BJ (cell line): ENCODE measurements around the gene MARCHF9. TPM values are rescaled to one million over a fixed set of nuclear protein-coding genes. Genes with fewer than 3 reads are reported as not detected.
A peak's percentile ranks its signal among the peaks of the same experiment; 100 is the strongest.

Experiments
- CTCF ChIA-PET: fragments of 350-600 bp; formaldehyde crosslinking; extraction: SDS; loops from one replicate; lab custom pipeline; 2021; ENCODE audit warnings: antibody characterized with exemption, inconsistent platforms; lab: Yijun Ruan, JAX
- POLR2A ChIA-PET: fragments of 300-600 bp; sonication (Branson Sonifier 250); formaldehyde crosslinking; extraction: SDS; loops from one replicate; lab custom pipeline; 2021; ENCODE audit warnings: antibody characterized with exemption; lab: Charles Lee
- DNase-seq: peaks from one replicate; pipeline ENCODE4 v3.0.0-alpha.2; 2011; ENCODE audit warnings: low read depth
- H3K27me3 ChIP-seq: 2 replicates; pipeline ENCODE4 v1.6.0; 2011; ENCODE audit warnings: low read length; ENCODE audit not compliant: control insufficient read depth, insufficient read depth
- H3K36me3 ChIP-seq: 2 replicates; pipeline ENCODE4 v1.5.1; 2011; ENCODE audit warnings: low read length; ENCODE audit not compliant: control insufficient read depth, insufficient read depth
- H3K4me3 ChIP-seq: 2 replicates; pipeline ENCODE4 v1.5.1; 2011; ENCODE audit warnings: low read depth, mild to moderate bottlenecking, control low read depth, low read length
- polyA minus RNA-seq: library from RNA; depleted of rRNA, polyadenylated mRNA; stranded (reverse); fragments of >200 nt; gene quantifications from 2 replicates; pipeline ENCODE4 v1.2.3, GENCODE V29; 2011; rRNA and poly(A)+ RNA removed
- polyA plus RNA-seq: library from polyadenylated mRNA; depleted of rRNA; stranded (reverse); fragments of >200 nt; gene quantifications from 2 replicates; pipeline ENCODE4 v1.2.3, GENCODE V29; 2011; rRNA removed
- TF ChIP-seq, protein P1 (sequence below): IDR thresholded peaks from 2 replicates; pipeline ENCODE4 v1.5.1; 2011; ENCODE audit warnings: low read depth, mild to moderate bottlenecking, control low read depth, inconsistent platforms, low read length, moderate library complexity; ENCODE audit not compliant: insufficient read depth

Gene MARCHF9, protein sequence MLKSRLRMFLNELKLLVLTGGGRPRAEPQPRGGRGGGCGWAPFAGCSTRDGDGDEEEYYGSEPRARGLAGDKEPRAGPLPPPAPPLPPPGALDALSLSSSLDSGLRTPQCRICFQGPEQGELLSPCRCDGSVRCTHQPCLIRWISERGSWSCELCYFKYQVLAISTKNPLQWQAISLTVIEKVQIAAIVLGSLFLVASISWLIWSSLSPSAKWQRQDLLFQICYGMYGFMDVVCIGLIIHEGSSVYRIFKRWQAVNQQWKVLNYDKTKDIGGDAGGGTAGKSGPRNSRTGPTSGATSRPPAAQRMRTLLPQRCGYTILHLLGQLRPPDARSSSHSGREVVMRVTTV
- polyA plus RNA-seq, result 3.1 and 6.2 TPM in 2 replicates
- 3.0 and 5.1 TPM in 2 replicates for polyA minus RNA-seq

DNA sequence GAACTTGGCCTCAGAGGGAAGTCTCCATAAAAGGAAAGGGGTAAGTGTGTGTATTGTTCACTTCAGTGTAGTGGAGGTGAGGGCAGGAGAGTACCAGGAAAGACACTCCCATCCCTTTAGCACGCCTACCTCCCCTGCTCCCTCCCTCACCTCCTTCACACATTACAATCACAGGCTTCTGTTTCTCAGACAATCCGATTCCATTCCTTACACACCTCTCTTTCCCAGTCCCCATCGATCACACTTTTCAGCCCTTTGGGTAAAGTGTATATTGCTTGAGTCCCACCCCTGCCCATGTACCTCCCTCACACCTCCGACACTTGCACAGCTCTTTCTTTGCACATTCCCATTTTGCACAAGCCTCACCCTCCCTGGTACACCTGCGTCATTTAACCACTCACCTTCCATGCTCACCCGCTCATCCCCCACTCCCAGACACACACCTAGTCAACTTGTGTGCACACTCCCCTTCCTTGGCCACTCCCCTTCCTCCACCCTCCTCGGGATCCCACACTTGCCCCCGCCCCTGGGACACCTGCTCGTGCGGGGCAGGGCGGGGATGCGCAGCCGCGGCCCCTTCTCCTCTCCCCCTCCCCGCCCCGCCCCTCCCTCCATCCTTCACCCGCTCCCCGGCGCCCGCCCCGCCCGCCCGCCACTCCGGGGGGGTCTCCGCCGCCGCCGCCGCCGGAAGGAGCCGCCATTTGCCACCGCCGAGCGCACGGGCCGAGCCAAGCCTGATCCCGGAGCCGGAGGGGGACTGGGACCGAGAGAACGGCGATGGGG, at the start of gene MARCHF9:
MARCHF9 (plus strand) TSS at position 693 of the 783 bp plus-strand sequence. CDS start 426 bp downstream, outside the sequence.
- POLR2A ChIA-PET, result no interaction called here
- DNase-seq, result no peak

DNA sequence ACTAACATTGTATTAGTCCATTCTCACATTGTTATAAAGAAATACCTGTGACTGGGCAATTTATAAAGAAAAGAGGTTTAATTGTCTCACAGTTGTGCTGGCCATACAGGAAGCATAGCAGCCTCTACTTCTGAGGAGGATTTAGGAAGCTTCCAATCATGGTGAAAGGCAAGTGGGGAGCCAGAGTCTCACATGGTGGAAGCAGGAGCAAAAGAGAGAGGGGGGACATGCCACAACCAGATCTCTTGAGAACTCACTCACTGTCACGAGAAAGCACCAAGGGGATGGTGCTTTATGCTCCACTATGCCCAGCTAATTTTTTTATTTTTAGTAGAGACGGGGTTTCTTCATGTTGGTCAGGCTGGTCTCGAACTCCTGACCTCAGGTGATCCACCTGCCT, 47.7 kb upstream of the MARCHF9 start:
- DNase-seq, result no peak
- TF ChIP-seq, protein P1, sequence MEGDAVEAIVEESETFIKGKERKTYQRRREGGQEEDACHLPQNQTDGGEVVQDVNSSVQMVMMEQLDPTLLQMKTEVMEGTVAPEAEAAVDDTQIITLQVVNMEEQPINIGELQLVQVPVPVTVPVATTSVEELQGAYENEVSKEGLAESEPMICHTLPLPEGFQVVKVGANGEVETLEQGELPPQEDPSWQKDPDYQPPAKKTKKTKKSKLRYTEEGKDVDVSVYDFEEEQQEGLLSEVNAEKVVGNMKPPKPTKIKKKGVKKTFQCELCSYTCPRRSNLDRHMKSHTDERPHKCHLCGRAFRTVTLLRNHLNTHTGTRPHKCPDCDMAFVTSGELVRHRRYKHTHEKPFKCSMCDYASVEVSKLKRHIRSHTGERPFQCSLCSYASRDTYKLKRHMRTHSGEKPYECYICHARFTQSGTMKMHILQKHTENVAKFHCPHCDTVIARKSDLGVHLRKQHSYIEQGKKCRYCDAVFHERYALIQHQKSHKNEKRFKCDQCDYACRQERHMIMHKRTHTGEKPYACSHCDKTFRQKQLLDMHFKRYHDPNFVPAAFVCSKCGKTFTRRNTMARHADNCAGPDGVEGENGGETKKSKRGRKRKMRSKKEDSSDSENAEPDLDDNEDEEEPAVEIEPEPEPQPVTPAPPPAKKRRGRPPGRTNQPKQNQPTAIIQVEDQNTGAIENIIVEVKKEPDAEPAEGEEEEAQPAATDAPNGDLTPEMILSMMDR, result no peak
- Histone ChIP-seq H3K36me3 (peaks cover 1% of the 10 kb centered on the region; the same call in 1 of the 2 replicates), H3K4me3 (no peak overlapping the region), H3K27me3 (no peaks in the 10 kb centered on the region)
- CTCF ChIA-PET, result interaction anchor here (0.7 to 1.6 kb wide), 3 partner anchors 14 to 48 kb away, joined by 3 to 7 read pairs (median 6); partner anchors contain the start of genes MARCHF9 and OS9
- POLR2A ChIA-PET, result no interaction called here

More for the DNA sequence above, at the start of gene MARCHF9:
- H3K27me3 ChIP-seq, result peaks cover 6% of the 10 kb centered on the region
- CTCF ChIA-PET, result interaction anchor here (0.5 to 0.6 kb wide), 2 partner anchors 28 to 48 kb away, joined by 3 read pairs; no protein-coding TSS in a partner anchor
- peak within 1 kb of the TSS; percentile 52 for H3K4me3 ChIP-seq
- TF ChIP-seq, protein P1, result no peak
- no peaks in the 10 kb centered on the region; the same call in 1 of the 2 replicates for H3K36me3 ChIP-seq

DNA sequence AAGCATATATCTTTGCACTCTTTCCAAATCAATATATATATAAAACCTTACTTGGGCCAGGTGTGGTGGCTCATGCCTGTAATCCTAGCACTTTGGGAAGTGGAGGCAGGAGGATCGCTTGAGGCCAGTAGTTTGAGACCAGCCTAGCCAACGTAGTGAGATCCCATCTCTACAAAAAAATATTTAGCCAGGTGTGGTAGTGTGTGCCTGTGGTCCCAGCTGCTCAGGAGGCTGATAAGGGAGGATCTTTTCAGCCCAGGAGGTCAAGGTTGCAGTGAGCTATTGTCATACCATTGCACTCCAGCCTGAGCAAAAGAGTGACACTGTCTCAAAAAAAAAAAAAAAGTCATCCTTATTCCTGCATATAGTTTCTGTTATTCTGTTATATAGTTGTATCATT, 46.6 kb upstream of the MARCHF9 start:
- POLR2A ChIA-PET, result no interaction called here
- Histone ChIP-seq H3K27me3 (no peaks in the 10 kb centered on the region), H3K36me3 (peaks cover 1% of the 10 kb centered on the region; the same call in 1 of the 2 replicates), H3K4me3 (no peak overlapping the region)
- TF ChIP-seq, protein P1, result no peak
- CTCF ChIA-PET, result interaction anchor here (0.6 to 1.6 kb wide), 3 partner anchors 15 to 252 kb away, joined by 3 to 6 read pairs (median 3); partner anchors contain the start of gene OS9
- no peak for DNase-seq

DNA sequence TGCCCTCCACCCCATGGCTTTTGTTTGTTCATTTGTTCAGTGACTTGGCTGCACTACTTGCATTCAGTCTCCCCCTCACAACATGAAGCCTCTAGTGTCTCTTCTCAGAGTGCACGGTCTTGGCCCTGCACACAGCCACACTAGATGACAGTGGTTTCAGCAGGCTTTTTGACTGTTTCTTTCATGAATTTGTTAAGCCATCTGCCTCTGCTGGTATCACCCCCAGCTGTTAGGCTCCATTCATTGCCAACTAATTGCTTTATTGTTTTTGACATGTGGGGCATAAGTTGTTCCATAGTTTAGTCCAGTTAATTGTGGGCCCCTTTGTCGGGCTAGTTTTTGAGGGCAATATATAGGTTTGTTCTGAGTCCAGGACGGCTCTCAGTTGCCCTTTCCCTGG, 42.2 kb upstream of the MARCHF9 start:
- ChIA-PET CTCF (interaction anchor here (1.1 kb wide), 1 partner anchor 13 kb away, joined by 8 read pairs; no protein-coding TSS in a partner anchor), POLR2A (no interaction called here)
- Histone ChIP-seq H3K27me3 (no peaks in the 10 kb centered on the region), H3K4me3 (no peak overlapping the region), H3K36me3 (peaks cover 12% of the 10 kb centered on the region)
- TF ChIP-seq, protein P1, result no peak
- DNase-seq, result no peak
